HG03469 (cell line): ENCODE measurements around the gene RSU1.

Source experiments
- ATAC-seq: cut with Tn5 transposase; IDR thresholded peaks from one replicate; pipeline ENCODE4 v1.9.1; 2021; ENCODE audit warnings: mild to moderate bottlenecking, moderate library complexity, moderate number of reproducible peaks; ENCODE audit not compliant: unreplicated experiment

The RSU1 gene

DNA sequence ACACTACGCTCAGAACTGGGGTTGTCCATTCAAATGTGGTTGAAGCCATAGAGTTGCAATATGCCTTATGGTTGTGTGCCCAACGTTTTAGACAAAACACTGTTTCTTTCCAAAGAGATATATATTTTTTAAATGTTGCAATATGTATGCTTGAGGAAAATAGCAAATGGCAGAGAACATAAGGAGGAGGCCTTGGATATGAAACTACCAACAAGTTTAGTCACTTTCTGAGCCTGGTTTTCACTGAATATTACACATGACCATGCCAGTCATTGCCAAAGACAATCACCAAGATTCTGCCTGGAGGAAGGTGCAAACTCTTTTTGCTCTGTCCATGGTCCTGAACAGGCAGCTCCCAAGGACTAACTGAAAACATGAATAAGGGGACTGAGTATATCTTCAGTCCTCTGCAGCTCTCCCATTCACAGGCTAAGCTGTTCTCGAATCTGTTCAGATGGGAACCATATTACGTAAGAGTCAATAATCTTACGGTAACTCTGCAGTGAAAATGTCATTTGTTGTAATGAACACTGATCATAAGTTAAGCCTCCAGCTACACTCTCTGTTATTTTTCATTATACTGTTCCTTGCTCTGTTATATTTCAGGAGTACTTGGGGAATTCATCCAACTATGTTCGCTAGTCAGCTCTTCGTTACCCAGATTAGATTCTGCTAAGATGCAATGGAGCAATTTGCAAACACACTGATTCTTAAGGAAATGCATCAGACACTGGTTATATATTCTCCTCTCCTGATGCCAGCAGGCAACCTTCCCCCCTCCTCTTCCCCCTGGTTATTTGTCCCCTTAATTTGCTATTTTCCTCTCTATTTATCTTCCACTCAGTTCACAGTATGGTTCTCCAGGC, 204.9 kb downstream of the RSU1 start:
- no peak for ATAC-seq

DNA sequence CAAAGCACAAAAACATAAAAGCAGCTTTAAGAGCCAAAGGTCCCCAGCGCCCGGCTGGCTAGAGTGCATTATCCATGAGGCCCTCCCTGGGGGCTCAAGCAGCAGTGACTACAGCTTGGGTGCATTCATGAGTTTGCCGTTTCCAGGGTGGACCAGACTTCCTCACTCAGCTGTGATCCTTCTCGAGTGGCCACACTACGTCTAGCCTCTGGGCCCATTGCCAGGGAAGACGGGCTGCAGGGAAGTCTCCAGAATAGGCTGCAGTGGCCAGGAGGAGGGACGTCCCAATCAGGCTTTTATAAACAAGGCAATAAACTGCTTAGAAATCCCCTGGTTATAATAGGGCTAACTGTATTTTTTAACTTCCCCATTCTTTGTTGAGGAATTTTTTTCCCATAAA, 206.2 kb downstream of the RSU1 start:
- ATAC-seq: no peak

DNA sequence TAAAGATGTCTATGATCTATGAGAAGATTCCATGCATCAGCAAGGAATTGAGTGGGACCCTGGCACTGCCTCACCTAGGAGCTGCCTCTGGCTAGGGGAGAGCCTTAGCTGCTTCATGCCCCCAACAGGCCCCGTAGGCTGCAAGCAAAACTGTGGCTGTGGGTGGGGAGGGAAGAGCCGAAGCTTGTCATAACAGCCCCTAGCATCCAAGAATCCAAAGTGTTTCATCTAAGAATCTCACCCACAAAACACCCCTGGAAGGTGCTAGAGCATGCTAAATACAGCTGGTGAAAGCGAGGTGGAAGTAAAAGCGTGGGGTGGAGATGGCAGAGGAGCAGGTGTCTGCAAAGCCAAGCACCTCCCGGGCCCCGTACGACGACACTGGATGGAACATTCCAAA, 208.0 kb downstream of the RSU1 start:
- ATAC-seq: no peak

- no peak for ATAC-seq
Measured at GRCh38 chr10:16606923-16607322, 210.3 kb downstream of the RSU1 start.

DNA sequence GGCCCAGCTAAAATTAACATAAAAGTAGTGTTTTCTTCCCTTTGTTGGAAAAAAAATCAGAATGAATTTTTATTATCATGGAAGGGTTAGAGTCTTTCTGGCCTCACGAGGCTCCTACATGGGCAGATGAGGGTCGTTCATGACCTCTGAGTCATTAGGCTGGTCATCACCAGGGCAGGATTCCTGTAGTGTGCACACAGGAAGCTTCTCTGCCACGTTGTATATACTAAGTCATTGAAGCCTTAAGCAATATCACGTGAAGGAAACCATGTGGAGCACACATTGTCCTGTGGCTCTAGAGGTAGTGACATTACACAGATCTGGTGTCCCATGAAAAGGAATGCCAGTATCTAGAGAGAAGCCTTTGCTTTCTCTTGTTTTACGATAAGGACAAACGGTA, 210.8 kb downstream of the RSU1 start:
- no peak for ATAC-seq

- ATAC-seq: no peak
Measured at GRCh38 chr10:16603308-16603707, 213.9 kb downstream of the RSU1 start.

DNA sequence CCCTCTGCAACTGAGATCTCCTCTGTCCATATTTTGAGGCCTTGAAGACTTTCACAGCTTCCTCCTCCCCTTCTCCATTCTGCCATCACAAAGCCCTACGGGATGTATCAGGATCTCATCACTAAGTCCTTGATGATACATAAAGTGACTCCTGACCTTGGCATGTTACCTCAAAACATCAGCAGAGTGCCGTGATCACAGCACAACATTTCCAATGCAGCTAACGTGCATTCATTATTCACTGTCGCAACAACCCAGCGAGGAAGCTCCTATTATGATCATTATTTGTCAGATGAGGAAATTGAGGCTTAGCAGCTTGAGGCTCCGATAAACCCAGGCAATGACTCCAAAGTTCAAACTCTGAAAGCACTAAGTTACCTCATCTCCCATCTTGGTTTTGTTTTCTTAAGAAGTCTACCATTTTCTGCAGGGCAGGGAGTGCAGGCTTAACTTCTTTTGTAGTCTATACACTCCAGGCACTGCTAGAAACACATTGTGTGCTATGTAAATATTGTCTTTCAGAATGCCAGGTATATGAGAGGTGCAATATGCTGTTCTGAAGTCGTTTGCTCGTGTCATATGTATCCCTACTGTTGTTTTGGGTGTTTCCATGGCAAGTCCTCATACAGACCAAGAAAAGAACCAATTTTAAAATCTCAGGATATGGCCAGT, 215.0 kb downstream of the RSU1 start:
- no peak for ATAC-seq

GRCh38 chr10:16599662-16600061, 217.6 kb downstream of the RSU1 start:
- ATAC-seq: no peak

DNA sequence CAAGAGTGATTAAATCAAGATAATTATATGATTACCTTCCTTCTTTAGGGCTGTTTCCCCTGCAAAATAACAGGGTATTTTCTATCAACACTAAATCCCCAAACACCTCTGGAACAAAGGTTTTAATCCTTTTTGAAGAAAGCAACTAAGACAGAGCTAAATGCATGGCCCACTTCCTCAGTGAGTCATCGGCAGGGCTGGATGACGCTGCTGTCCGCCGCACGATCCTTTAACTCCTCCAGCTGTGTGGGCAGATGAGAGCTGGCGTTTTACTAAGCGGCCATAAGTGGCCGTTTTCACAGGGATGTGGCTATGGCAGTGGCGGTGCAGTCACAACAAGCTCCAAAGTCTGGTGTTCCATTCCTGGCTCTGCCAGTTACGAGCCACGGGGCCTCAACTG, 219.6 kb downstream of the RSU1 start:
- no peak for ATAC-seq

- no peak for ATAC-seq
Measured at GRCh38 chr10:16592378-16592777, 224.8 kb downstream of the RSU1 start.

GRCh38 chr10:16586358-16587138, 230.7 kb downstream of the RSU1 start:
- ATAC-seq: peak; percentile 85

DNA sequence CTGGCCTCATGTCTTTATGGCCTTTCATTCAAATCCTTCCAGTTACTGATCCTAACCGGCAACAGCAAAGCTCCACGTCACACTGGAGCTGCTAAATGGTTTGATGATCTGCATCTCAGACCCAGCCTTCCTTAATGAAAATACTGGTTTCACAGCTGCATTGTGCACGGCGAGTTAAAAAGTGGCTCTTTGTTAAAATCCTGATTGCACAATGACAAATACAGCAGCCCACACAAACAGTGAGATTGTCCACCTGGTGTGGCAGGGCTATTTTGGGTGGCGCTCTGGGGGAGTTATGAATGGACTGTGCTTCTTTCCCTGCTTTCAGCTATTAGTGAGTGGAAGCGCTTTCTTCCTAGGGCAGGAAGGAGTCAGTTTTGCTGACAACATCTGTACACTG, 232.1 kb downstream of the RSU1 start:
- ATAC-seq: no peak

DNA sequence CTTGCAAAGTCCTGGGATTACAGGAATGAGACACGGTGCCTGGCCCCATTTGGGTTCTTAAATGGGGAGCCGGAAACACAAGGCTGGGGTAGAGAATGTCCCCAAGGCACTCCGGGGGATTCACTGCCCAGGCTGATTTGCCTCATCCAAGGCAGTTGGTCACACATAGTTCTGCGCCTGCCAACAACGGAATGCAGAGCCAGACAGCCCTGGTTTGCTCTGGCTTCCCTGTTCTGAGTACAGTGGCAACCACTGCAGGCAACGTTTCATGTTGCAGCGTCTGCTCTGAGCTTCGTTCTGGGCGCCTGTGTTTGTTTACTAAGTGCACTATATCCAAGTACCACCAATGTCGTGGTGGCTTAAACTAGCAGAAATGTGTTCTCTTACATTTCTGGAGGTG, 233.8 kb downstream of the RSU1 start:
- ATAC-seq: no peak

DNA sequence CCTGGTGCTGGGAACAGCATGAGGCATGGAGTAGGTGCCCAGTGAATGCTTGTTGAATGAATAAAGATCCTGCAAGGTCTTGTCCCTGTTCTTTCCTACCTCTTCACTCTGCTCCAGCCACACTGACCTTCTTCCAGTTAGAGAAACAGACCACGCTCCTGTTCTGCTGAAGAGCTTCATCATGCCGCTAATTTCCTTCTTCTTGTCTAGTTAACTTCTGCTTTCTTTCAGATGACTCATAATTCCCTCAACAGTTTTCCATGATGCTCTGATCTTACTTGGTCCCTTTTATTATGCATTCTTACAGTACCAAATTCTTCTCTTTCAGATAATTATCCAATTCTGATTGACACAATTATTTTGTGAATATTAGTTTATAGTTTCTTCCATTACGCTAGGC, 236.0 kb downstream of the RSU1 start:
- no peak for ATAC-seq

- peak; percentile 93 for ATAC-seq
Measured at GRCh38 chr10:16570731-16571130, 246.5 kb downstream of the RSU1 start.

DNA sequence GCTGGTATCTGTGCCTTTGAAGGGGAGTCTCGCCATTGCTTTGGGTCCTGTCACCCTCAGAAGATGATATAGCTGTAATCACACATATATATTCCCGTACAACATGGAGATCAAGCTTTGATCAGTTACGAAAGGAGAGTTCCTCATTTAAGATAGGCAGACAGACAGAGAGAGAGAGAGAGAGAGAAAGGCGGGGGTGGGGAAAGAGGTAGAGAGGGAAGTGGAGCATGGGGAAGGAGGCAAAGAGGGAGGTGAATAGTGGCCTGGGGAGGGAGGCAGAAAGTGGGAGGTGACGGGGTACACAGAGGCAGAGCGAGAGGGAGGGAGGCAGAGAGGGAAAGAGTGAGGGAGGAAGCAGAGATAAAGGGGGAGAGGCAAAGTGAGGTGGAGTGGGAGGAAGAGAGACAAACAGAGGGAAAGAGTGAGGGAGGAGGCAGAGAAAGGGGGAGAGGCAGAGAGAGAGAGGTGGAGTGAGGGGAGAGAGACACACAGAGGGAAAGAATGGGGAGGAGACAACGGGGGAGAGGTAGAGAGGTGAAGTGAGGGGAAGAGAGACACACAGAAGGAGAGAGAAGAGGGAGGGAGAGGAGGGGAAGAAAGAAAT, 250.9 kb downstream of the RSU1 start:
- no peak for ATAC-seq

GRCh38 chr10:16565604-16566003, 251.6 kb downstream of the RSU1 start:
- no peak for ATAC-seq

- ATAC-seq: no peak
Measured at GRCh38 chr10:16562891-16563290, 254.3 kb downstream of the RSU1 start.

GRCh38 chr10:16559236-16559773, 257.9 kb downstream of the RSU1 start:
- no peak for ATAC-seq

GRCh38 chr10:16547973-16548372, 269.3 kb downstream of the RSU1 start:
- no peak for ATAC-seq
